Hematopoietic multipotent progenitor cell (in vitro differentiated cells): Measurements from ENCODE around the gene KANK2. TPM values are rescaled to one million over a fixed set of nuclear protein-coding genes. Genes with fewer than 3 reads are reported as not detected.
"Not testable (repeated sequence)": the region's sequence is repeated elsewhere in the genome, so short reads cannot be mapped to it uniquely, and the experiment has no call there.

Source experiments
- DNase-seq, 3 donors: peaks; one replicate each; pipeline ENCODE4 v3.0.0-alpha.2; 2011 to 2015; ENCODE audit warnings: low read depth in 2 of 3, low spot score in 2 of 3
- total RNA-seq: library from RNA; depleted of rRNA; stranded (reverse); fragments of >200 nt; gene quantifications from one replicate; pipeline ENCODE4 v1.2.3, GENCODE V29; 2012

KANK2 gene
- total RNA-seq, 1 donor, result 74.1 TPM

GRCh38 chr19:11142528-11143171, 54.7 kb downstream of the KANK2 start:
- peak in 1 of 3 donors; percentile 26 for DNase-seq

- DNase-seq, result no peak
These were observed 55.3 kb downstream of the KANK2 start for GRCh38 chr19:11141937-11142527.

- DNase-seq, result no peak
These were observed 56.4 kb downstream of the KANK2 start for GRCh38 chr19:11140896-11141295.

- DNase-seq, result not testable (repeated sequence)
These were observed 57.3 kb downstream of the KANK2 start for GRCh38 chr19:11140023-11140538.

- DNase-seq, result peak in 2 of 3 donors; percentile 41 to 47
These were observed 58.6 kb downstream of the KANK2 start for GRCh38 chr19:11138601-11139300.

DNA sequence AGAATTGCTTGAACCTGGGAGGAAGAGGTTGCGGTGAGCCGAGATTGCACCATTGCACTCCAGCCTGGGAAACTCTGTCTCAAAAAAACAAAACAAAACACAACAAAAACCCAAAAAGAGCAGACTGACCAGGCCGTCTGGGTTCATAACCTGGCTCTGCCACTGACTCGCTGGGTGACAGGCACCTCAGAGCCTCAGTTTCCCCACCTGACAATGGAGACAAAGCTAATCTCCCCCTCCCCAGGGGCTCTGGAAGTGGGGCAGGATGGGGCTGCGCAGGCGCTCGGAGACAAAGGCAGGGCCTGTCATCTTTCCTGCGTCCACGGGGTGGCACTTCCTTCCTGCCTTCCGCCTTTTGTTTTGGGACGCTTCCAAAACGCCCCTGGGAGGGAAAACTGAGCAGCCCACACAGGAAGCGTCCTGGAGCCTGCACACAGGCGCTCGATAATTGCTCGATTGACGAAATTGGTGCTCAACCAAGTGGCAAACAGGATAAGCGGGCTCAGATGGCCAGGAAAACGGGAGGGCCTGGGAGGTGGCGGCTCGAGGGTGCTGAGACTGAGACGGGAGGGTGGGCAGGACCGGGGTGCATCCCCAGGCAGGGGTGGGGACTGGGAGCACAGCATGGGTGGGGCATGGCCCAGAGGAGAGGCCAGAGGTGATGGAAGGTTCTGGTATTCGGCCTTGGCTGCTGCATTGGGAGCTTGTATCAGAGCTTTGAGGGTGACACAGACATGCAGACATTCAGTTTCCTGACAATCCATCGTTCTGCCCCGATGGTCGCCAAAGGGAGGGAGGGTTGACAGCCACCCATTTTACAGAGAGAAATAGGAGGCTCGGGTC, 59.6 kb downstream of the KANK2 start:
- DNase-seq, result peak in 2 of 3 donors; percentile 42 to 53

DNA sequence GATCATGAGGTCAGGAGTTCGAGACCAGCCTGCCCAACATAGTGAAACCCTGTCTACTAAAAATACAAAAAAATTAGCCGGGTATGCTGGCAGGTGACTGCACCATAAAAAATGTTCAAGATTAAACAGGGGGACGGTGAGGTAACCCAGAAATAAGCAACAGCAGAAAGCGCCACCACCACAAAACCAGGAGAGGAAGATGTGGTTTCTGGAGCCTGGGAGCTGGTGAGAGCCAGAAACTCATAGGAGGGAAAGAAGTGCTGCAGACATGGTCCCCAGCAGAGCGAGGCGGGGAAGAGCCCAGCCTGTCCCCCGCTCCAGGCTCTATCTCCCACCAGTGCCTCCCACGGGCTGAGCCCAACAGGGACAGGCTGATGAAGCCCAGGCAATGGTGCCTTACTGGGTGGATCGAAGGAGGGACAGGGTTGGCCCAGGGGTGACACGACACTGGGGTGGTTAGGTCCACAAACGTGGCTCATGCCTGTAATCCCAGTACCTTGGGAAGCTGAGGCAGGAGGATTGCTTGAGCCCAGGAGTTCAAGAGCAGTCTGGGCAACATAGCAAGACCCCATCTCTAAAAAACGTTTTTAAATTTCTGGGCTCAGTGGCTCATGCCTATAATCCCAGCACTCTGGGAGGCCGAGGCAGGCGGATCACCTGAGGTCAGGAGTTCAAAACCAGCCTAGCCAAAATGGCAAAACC, 60.8 kb downstream of the KANK2 start:
- no peak for DNase-seq

DNA sequence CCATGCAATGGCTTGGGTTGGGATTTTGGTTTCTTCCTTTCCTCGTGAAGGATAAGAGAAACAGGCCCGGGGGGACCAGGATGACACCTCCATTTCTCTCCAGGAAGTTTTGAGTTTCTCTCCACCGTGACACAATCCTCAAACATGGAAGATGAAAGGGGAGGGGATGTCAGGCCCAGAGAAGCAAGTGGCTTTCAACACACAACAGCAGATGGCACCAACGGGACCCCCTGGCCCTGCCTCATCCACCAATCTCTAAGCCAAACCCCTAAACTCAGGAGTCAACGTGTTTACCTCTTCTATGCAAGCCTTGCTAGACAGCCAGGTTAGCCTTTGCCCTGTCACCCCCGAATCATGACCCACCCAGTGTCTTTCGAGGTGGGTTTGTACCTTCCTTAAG, 65.9 kb downstream of the KANK2 start:
- no peak for DNase-seq

GRCh38 chr19:11130824-11131455, 66.4 kb downstream of the KANK2 start:
- peak; percentile 49 to 84 (median 66) for DNase-seq

- DNase-seq, result no peak
These were observed 69.4 kb downstream of the KANK2 start for GRCh38 chr19:11127905-11128304.

DNA sequence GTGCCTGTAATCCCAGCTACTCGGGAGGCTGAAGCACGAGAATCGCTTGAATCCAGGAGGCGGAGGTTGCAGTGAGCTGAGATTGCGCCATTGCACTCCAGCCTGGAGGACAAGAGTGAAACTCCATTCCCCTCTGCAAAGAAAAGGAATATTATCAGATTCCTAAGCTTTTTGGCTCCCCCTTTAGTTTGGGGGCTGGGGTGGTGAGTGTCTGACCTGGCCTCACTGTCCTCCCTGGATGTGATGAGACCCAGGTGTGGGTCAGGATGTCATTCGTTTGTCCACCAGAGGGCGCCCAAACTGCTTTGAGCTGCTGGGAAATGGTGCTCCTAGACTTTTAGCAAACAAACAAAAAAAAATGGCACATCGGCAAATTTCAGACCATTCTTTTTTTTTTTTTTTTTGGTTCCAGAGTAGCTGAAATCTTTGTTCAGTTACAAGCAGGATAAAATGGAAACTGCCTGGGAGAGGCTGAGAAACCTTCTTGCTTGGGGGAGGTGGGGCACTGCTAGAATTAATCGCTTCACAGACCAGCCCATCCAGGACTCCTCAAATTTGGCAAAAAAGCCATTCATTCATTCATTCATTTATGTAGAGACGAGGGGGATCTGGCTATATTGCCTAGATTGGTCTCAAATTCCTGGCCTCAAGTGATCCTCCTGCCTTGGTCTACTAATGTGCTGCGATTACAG, 71.2 kb downstream of the KANK2 start:
- peak; percentile 66 to 87 (median 72) for DNase-seq

DNA sequence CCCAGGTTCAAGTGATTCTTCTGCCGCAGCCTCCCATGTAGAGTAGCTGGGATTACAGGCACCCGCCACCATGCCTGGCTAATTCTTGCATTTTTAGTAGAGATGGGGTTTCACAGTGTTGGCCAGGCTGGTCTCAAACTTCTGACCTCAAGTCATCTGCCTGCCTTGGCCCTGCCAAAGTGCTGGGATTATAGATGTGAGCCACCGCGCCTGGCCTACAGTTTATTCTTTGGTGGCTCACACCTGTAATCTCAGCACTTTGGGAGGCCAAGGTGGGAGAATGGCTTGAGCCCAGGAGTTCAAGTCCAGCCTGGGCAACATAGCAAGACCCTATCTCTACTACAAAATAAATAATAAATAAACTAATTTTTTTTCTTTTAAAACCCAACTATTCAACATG, 73.2 kb downstream of the KANK2 start:
- DNase-seq, result not testable (repeated sequence)

- no peak for DNase-seq
These were observed 74.2 kb downstream of the KANK2 start for GRCh38 chr19:11123114-11123513.

DNA sequence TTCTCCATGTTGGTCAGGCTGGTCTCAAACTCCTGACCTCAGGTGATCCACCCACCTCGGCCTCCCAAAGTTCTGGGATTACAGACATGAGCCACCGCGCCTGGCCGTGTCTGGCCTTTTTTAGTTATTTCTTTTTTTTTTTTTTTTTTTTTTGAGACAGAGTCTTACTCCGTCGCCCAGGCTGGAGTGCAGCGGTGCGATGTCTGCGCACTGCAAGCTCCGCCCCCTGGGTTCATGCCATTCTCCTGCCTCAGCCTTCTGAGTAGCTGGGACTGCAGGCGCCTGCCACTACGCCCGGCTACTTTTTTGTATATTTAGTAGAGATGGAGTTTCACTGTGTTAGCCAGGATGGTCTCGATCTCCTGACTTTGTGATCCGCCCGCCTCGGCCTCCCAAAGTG, 75.4 kb downstream of the KANK2 start:
- not testable (repeated sequence) for DNase-seq

DNA sequence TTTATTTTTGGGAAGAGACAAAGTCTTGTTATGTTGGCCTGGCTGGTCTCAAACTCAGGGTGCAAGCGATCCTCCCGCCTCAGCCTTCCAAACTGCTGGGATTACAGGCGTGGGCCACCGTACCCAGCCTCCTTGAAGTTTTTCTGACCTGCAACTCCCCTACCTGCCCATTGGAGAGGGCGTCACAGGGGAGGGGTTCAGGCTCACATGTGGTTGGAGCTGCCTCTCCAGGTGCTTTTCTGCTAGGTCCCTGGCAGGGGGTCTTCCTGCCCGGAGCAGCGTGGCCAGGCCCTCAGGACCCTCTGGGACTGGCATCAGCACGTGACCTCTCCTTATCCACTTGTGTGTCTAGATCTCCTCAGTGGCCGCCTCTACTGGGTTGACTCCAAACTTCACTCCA, 80.8 kb downstream of the KANK2 start:
- no peak for DNase-seq

DNA sequence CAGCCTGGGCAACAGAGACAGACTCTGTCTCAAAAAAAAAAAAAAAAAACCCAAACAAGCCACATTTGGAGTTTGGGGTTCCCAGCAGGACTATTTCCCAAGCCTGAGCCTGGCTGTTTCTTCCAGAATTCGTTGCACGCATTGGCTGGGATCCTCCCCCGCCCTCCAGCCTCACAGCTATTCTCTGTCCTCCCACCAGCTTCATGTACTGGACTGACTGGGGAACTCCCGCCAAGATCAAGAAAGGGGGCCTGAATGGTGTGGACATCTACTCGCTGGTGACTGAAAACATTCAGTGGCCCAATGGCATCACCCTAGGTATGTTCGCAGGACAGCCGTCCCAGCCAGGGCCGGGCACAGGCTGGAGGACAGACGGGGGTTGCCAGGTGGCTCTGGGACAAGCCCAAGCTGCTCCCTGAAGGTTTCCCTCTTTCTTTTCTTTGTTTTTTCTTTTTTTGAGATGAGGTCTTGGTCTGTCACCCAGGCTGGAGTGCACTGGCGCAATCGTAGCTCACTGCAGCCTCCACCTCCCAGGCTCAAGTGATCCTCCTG, 81.4 kb downstream of the KANK2 start:
- DNase-seq, result no peak

- DNase-seq, result no peak
These were observed 82.3 kb downstream of the KANK2 start for GRCh38 chr19:11115042-11115441.
